ENCODE data around the gene KIF12. TPM values are rescaled to one million over a fixed set of nuclear protein-coding genes. Genes with fewer than 3 reads are reported as not detected.

KIF12 gene
- total and polyA plus RNA-seq, 2 of the 13 experiments (the other 11 are each of a cell fraction or from before 2014, with no cell fraction given), result 1.8 to 12.5 TPM

DNA sequence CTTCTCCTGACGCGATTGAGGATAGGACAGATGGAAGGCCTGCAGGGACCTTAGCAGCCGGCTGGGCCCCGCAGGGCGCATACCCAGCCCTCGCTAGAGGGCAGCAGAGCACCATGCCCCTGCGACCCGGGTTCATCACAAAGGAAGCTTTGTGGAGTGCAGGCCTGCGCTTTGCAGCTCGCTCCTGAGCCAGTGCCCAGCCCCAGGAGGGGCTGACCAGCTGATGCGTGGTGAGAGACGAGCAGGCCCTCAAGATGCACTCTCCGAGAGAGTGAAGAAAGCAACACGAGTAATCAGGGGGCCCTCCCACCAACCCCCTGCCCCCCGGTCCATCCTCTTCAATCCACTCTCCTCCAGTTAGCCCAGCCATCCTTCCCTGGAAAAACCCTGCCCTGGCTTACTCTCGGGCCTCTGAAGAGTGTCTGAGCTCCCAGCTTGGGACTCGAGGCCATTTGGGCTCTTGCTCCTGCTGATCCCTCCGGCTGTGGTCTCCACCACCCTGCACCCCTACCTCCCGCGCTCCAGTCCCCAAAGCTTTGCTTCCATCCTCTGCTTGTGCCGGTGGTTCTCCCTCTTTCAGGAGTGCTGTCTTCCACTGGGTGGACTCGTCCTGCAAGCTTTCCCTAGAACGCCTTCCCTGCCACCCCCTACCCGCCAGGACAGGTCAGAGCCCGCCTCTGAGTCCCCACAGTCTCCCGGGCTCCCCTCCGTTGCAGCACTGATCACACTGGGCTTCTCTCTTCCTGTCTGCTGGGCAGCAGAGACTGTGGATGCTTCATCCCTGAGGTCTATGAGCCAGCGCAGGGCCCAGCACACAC is 9.1 kb upstream of the KIF12 start (continued):
- TF ChIP-seq, protein P1, sequence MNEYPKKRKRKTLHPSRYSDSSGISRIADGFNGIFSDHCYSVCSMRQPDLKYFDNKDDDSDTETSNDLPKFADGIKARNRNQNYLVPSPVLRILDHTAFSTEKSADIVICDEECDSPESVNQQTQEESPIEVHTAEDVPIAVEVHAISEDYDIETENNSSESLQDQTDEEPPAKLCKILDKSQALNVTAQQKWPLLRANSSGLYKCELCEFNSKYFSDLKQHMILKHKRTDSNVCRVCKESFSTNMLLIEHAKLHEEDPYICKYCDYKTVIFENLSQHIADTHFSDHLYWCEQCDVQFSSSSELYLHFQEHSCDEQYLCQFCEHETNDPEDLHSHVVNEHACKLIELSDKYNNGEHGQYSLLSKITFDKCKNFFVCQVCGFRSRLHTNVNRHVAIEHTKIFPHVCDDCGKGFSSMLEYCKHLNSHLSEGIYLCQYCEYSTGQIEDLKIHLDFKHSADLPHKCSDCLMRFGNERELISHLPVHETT (CRISPR knock-in tag; conservative IDR thresholded peaks at IDR 0.05), result 0 out of 2 replicates have a peak, but pooled peaks have one; percentile 41
- peak; percentile 75; the same call in 1 of the 2 replicates for TF ChIP-seq ERF (CRISPR knock-in tag; IDR thresholded peaks at IDR 0.05)
- TF ChIP-seq ZNF567 (CRISPR knock-in tag; IDR thresholded peaks at IDR 0.05; ENCODE audit: borderline replicate concordance), result no peak
- TF ChIP-seq MIER3 (CRISPR knock-in tag; IDR thresholded peaks at IDR 0.05; ENCODE audit: borderline replicate concordance), result peak; percentile 42; the same call in 1 of the 2 replicates
- TF ChIP-seq TBL1XR1 (IDR thresholded peaks at IDR 0.05; ENCODE audit: borderline replicate concordance, low read length, partially characterized antibody), result no peak
- 0 out of 2 replicates have a peak, but pooled peaks have one; percentile 50 for TF ChIP-seq ZNF792 (CRISPR knock-in tag; IDR thresholded peaks at IDR 0.05)
- peak; percentile 66; the same call in 1 of the 2 replicates for TF ChIP-seq ZNF747 (CRISPR knock-in tag; IDR thresholded peaks at IDR 0.05; ENCODE audit: borderline replicate concordance)
- no peak for TF ChIP-seq ZNF251 (CRISPR knock-in tag; IDR thresholded peaks at IDR 0.05)
- TF ChIP-seq, protein P2, sequence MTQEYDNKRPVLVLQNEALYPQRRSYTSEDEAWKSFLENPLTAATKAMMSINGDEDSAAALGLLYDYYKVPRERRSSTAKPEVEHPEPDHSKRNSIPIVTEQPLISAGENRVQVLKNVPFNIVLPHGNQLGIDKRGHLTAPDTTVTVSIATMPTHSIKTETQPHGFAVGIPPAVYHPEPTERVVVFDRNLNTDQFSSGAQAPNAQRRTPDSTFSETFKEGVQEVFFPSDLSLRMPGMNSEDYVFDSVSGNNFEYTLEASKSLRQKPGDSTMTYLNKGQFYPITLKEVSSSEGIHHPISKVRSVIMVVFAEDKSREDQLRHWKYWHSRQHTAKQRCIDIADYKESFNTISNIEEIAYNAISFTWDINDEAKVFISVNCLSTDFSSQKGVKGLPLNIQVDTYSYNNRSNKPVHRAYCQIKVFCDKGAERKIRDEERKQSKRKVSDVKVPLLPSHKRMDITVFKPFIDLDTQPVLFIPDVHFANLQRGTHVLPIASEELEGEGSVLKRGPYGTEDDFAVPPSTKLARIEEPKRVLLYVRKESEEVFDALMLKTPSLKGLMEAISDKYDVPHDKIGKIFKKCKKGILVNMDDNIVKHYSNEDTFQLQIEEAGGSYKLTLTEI (CRISPR knock-in tag; conservative IDR thresholded peaks at IDR 0.05), result no peak
- TF ChIP-seq, protein P3, sequence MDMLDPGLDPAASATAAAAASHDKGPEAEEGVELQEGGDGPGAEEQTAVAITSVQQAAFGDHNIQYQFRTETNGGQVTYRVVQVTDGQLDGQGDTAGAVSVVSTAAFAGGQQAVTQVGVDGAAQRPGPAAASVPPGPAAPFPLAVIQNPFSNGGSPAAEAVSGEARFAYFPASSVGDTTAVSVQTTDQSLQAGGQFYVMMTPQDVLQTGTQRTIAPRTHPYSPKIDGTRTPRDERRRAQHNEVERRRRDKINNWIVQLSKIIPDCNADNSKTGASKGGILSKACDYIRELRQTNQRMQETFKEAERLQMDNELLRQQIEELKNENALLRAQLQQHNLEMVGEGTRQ (IDR thresholded peaks at IDR 0.05; ENCODE audit: low read depth, low read length), result no peak
- TF ChIP-seq, protein P3 (CRISPR knock-in tag; IDR thresholded peaks at IDR 0.05; ENCODE audit: borderline replicate concordance), result no peak
- TF ChIP-seq EEA1 (CRISPR knock-in tag; IDR thresholded peaks at IDR 0.05; ENCODE audit: borderline replicate concordance), result 0 out of 2 replicates have a peak, but pooled peaks have one; percentile 66
- peak; percentile 70; the same call in 1 of the 2 replicates for TF ChIP-seq MAZ (IDR thresholded peaks at IDR 0.05; ENCODE audit: borderline replicate concordance, low read depth, low read length)
- TF ChIP-seq MAZ (CRISPR knock-in tag; IDR thresholded peaks at IDR 0.05; ENCODE audit: low read depth), result peak; percentile 76
- TF ChIP-seq, protein P4, sequence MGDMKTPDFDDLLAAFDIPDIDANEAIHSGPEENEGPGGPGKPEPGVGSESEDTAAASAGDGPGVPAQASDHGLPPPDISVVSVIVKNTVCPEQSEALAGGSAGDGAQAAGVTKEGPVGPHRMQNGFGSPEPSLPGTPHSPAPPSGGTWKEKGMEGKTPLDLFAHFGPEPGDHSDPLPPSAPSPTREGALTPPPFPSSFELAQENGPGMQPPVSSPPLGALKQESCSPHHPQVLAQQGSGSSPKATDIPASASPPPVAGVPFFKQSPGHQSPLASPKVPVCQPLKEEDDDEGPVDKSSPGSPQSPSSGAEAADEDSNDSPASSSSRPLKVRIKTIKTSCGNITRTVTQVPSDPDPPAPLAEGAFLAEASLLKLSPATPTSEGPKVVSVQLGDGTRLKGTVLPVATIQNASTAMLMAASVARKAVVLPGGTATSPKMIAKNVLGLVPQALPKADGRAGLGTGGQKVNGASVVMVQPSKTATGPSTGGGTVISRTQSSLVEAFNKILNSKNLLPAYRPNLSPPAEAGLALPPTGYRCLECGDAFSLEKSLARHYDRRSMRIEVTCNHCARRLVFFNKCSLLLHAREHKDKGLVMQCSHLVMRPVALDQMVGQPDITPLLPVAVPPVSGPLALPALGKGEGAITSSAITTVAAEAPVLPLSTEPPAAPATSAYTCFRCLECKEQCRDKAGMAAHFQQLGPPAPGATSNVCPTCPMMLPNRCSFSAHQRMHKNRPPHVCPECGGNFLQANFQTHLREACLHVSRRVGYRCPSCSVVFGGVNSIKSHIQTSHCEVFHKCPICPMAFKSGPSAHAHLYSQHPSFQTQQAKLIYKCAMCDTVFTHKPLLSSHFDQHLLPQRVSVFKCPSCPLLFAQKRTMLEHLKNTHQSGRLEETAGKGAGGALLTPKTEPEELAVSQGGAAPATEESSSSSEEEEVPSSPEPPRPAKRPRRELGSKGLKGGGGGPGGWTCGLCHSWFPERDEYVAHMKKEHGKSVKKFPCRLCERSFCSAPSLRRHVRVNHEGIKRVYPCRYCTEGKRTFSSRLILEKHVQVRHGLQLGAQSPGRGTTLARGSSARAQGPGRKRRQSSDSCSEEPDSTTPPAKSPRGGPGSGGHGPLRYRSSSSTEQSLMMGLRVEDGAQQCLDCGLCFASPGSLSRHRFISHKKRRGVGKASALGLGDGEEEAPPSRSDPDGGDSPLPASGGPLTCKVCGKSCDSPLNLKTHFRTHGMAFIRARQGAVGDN (CRISPR knock-in tag; IDR thresholded peaks at IDR 0.05), result peak; percentile 89
- peak; percentile 60; the same call in 1 of the 2 replicates for TF ChIP-seq MYC (CRISPR knock-in tag; IDR thresholded peaks at IDR 0.05; ENCODE audit: borderline replicate concordance)
- TF ChIP-seq, protein P5, sequence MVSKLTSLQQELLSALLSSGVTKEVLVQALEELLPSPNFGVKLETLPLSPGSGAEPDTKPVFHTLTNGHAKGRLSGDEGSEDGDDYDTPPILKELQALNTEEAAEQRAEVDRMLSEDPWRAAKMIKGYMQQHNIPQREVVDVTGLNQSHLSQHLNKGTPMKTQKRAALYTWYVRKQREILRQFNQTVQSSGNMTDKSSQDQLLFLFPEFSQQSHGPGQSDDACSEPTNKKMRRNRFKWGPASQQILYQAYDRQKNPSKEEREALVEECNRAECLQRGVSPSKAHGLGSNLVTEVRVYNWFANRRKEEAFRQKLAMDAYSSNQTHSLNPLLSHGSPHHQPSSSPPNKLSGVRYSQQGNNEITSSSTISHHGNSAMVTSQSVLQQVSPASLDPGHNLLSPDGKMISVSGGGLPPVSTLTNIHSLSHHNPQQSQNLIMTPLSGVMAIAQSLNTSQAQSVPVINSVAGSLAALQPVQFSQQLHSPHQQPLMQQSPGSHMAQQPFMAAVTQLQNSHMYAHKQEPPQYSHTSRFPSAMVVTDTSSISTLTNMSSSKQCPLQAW (CRISPR knock-in tag; IDR thresholded peaks at IDR 0.05), result peak; percentile 60
